ENCODE data around the gene POLR3GL.
"Not testable (repeated sequence)": the region's sequence is repeated elsewhere in the genome, so short reads cannot be mapped to it uniquely, and the experiment has no call there.

POLR3GL gene, protein sequence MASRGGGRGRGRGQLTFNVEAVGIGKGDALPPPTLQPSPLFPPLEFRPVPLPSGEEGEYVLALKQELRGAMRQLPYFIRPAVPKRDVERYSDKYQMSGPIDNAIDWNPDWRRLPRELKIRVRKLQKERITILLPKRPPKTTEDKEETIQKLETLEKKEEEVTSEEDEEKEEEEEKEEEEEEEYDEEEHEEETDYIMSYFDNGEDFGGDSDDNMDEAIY

DNA sequence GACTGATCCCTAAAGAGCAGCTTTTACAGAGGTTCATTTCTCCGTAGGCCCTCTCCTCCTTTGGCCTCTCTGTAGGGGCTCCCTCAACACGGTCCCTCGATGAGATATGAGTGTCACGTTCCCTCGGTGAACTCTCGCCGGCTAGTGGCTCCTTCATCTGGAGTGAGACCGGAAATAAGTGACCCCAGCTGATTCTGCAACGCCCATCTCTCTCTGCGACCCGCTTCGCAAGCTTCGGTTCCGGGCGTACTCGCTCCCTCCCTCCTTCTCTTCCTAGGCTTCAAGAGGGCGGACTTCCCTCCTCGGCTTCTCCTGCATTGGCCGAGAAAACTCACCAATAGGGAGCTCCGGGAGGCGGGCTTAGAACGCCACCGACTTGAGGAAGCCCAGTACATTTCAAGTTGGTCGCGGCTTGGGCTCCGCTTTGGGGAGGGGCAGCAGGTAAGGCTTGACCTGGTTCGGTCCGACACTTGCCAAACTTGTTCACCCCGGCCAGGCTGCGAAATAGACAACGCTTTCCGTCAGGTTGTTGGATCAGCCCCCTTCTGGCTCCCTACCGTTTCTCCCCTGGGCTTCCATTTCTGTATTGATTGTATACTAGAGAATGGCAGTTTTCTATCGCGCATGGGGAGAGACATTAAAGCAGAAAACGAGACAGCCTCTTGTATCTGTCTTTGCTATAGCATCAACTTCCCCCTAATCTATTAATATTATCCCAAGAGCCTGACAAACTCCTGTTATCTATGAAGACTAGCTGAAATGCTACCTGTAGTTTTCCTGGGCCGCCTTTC lies at the start of gene POLR3GL, which contains the start of gene ANKRD34A:
Gene POLR3GL (plus strand): TSS at position 363 of the 791 bp plus-strand sequence. CDS start 10,176 bp downstream, outside the sequence.
Gene ANKRD34A (minus strand): TSS at position 248 of the 791 bp plus-strand sequence. CDS start 2,816 bp downstream, outside the sequence.
- DNase-seq, result peak; percentile 93

GRCh38 chr1:145916745-145917144 lies 47.7 kb upstream of the POLR3GL start:
- DNase-seq, result no peak

DNA sequence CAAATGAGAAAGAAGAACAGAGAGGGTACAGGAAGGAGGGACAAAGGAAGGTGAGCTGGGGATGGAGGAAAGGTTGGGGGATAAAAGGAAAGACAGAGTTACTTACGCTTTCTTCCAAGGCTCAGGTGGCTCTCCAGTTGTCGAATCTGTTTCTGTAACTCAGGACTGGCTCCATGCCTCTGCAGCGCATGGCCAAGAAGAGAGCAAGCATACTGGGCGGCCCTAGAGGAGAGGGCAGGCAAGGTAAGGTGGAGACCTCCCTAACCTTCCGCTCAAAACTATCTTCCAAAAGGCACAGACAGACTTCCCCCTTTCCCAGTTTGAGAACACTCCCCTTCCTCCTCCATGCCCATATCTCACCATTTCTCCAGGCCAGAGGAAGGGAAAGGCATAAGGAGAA lies 46.9 kb upstream of the POLR3GL start:
- DNase-seq, result no peak

- DNase-seq, result peak; percentile 94
Observed at GRCh38 chr1:145918144-145918991, 46.1 kb upstream of the POLR3GL start, which contains the start of gene PEX11B. PEX11B (minus strand) TSS chr1:145918717; CDS start chr1:145918688, 29 bp downstream.

DNA sequence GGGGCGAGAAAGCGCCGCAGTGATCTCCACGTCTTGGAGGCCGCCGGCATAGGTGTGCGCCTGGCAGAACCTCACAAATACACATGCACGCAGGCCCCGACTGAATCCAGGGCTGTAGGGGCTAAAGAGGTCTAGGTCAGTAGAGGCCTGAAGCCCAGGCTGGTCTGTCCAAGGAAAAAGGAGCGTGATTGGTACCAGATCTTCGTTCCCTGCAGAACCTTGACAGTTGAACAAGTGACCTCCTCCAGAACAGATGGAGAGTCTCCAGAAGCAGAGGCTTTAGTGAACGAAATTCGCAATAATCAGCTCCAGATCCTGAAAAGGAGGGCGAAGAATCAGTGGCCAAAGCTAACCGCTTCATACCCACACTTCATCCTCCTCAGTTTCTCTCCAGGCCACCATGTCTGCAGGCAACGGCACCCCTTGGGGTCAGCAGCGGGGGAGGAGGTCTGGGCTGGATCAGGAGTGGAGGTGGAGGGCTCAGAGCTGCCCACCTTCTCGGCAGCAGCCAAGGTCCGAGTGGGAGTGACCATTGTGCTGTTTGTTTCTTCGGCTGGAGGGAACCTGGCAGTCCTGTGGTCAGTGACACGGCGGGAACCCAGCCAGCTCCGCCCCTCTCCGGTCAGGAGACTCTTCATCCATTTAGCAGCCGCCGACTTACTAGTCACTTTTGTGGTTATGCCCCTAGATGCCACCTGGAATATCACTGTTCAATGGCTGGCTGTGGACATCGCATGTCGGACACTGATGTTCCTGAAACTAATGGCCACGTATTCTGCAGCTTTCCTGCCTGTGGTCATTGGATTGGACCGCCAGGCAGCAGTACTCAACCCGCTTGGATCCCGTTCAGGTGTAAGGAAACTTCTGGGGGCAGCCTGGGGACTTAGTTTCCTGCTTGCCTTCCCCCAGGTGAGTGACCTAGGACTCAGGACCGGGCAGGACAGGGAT lies 45.2 kb upstream of the POLR3GL start:
- DNase-seq, result peak; percentile 46

- not testable (repeated sequence) for DNase-seq
Observed at GRCh38 chr1:145920297-145920696, 44.2 kb upstream of the POLR3GL start.

DNA sequence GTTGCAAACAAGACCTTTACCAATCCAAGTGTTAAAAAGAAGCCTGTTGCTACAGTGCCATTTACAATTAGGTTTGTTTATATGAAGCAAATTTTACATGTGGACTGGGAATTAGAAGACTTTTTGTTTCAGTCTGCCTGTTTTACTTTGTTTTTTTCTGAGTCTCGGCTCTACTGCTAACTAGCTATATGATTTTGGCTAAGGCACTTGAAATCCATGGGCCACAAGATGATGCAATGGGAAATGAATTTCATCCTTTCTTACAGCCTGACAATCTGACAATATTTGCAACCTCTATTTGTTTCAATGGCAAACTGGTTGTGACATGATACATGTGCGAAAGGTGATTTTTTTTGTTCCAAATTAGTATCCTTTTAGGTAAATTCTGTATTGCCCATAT lies 42.2 kb upstream of the POLR3GL start:
- no peak for DNase-seq

DNA sequence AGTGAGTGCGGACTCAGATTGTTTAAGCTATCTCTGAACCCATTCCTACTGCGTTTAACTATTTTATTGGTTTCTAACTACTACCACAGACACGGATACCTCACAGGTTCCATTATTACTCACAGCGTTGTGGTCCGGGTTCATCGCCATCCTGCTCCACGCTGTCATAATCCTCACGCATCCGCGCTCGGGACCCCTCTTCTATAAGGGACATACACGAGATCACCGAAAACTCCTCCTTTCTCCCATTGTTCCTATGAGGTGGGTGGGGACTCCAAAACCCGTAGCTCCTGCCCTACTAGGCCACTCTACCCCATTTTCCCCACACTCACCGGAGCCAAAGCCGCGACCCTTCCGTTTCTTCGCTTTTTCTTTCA lies 37.8 kb upstream of the POLR3GL start:
- peak; percentile 71 for DNase-seq

- peak; percentile 92 for DNase-seq
Observed at GRCh38 chr1:145927063-145927886, 37.2 kb upstream of the POLR3GL start, which contains the start of gene RBM8A. RBM8A (minus strand) TSS chr1:145927484; CDS start chr1:145927426, 58 bp downstream.

DNA sequence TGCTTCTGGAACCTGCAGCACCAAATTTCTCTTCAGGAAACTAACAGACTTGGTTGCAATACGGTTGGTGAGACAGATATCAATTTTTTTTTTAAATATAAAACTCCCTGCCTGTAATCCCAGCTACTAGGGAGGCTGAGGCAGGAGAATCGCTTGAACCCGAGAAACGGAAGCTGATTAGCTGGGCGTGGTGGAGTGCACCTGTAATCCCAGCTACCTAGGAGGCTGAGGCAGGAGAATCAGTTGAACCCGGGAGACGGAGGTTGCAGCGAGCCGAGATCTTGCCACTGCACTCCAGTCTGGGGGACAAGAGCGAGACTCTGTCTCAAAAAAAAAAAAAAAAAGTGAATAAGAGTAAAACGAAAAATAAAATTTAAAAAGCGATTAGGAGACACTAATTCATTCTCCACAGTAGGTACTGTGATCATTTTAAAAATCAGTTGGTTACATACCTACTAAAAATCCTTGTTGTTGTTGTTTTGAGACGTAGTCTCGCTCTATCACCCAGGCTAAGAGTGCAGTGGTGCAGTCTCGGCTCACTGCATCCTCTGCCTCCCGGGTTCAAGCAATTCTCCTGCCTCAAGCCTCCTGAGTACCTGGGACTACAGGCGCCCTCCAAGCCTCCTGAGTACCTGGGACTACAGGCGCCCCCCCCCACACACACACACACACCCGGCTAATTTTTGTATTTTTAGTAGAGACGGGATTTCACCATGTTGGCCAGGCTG lies 36.4 kb upstream of the POLR3GL start:
- peak; percentile 36 for DNase-seq

DNA sequence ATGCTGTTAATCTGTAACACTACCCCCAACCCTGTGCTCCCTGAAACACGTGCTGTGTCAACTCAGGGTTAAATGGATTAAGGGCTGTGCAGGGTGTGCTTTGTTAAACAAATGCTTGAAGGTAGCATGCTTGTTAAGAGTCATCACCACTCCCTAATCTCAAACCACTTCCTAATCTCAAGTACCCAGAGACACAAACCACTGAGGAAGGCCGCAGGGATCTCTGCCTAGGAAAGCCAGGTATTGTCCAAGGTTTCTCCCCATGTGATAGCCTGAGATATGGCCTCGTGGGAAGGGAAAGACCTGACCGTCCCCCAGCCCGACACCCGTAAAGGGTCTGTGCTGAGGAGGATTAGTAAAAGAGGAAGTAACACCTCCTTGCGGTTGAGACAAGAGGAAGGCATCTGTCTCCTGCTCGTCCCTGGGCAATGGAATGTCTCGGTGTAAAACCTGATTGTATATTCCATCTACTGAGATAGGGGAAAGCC lies 31.9 kb upstream of the POLR3GL start:
- not testable (repeated sequence) for DNase-seq

DNA sequence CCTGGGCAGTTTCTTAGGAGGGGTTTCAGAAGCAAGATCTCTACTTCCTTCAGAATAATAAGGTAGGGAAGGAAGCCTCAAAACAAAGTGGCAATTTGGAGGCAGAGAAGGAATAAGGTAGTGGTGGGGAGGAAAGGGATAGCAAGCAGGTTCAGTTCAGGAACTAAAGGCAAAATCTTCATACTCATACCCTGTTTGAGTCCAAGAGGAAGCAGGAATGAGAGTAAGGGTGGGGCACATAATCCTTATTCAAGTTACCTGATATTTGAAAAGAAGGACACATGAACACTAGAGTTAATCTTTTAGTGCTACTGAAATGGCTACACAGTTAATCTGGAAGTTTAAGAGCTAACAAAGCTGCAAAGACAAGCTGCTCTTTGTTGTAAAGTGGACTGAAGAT lies 28.8 kb upstream of the POLR3GL start:
- DNase-seq, result no peak

DNA sequence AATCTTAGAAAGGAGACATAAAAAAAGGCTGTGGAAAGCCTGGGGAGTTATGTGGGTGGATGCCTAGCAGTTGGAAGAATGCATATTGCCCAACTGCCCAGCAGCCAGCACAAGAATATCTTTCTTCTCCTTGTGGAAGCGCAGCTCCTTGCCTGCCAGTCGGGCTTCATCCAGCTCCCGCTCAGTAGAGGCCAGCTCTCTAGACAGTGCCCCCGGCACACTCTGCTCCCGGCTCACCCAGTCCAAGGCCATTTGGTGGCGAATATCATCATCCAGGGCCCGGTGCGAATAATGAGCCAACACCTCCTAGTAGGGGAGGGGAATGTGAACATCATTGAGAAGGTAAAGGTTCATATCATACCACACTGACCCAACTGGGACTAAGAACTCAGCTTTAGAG lies 28.2 kb upstream of the POLR3GL start:
- no peak for DNase-seq

DNA sequence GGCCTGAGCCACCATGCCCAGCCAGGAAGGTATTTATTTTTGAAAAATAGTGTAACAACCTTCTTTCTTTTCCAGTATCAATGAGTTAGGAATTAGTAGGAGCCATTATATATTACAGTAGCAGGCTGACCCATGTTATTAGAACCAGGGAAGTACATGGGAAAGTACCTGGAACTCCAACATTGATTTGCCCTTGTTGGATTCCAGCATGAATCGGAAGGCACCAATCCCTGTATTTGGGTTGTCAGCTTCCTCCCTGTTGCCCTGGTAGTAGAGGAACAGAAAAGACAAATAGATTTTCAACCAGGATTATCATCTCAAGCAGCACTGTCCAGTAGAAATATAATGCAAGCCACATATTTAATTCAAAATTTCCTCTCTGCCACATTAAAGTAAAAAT lies 27.1 kb upstream of the POLR3GL start:
- no peak for DNase-seq

GRCh38 chr1:145942405-145942804 lies 22.1 kb upstream of the POLR3GL start:
- DNase-seq, result no peak

DNA sequence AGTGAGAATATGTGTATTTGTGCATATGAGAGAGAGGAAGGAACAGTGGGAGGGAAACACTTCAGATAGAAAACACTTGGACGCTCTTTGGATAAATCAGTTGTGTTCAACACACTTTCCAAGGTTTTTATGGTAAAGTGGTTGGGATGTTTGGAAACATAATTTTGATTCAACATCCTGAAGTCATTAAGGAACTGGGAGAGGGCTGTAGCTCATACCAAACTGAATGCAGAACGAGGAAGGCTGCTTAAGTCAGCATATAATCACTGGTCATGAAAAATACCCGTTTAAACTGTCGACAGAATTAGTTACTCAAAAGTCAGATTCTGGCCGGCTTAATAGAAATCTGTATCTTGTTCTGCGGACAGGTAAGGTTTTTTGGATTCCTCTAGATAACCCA lies 21.6 kb upstream of the POLR3GL start:
- no peak for DNase-seq

- no peak for DNase-seq
Observed at GRCh38 chr1:145944532-145944931, 20.0 kb upstream of the POLR3GL start.

- DNase-seq, result no peak
Observed at GRCh38 chr1:145946477-145946986, 18.0 kb upstream of the POLR3GL start.

- DNase-seq, result no peak
Observed at GRCh38 chr1:145947551-145947950, 16.9 kb upstream of the POLR3GL start.

- DNase-seq, result no peak
Observed at GRCh38 chr1:145949219-145949618, 15.3 kb upstream of the POLR3GL start.

Data from stimulated activated CD8-positive, alpha-beta memory T cell treated with anti-CD3 and anti-CD28 coated beads, Interleukin-4, amount 100 ng/mL, for 48 hours (primary cell).